DMS153 (cell line): Measurements from ENCODE around the gene SUSD1.
A peak's percentile ranks its signal among the peaks of the same experiment; 100 is the strongest.
"Not testable (repeated sequence)": the region's sequence is repeated elsewhere in the genome, so short reads cannot be mapped to it uniquely, and the experiment has no call there.

Source experiments
- DNase-seq: peaks from one replicate; lab custom pipeline; 2025; lab: John Stamatoyannopoulos, UW

SUSD1 gene

GRCh38 chr9:112094948-112095681, 80.0 kb downstream of the SUSD1 start:
- no peak for DNase-seq

DNA sequence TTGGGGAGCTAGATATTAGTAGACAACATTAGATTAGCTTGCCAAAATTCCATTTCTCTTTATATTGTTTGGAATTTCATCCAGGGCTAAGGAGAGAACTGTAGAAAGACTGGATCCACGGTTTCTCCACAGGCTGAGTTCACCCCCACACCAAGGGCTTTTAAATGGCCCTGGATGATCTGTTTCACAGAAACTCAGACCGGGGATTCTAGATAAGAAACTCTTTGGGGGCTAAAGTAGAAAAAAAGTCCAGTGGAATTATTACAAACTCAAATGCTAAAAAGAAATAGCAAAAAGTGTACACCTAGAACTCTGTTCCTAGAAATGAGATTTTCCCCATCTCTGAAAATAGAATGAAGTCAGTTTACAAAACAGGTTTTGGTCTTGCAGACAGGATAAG, 80.9 kb downstream of the SUSD1 start:
- no peak for DNase-seq

DNA sequence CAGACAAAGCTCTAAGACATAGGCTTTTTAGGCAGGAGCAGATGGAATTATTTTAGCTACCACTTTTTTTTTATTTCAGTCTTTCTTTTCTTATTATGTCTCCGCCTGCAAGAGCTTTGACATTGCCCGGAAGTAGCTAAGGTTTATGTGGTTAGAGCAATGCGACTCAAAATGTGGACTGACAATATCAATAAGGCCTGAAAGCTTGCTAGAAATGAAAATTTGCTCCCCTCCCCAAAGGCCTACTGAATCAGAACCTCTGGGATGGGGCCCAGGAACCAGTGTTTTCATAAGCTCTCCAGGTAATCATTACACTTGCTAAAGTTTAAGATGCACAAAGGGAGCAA, 81.3 kb downstream of the SUSD1 start:
- no peak for DNase-seq

DNA sequence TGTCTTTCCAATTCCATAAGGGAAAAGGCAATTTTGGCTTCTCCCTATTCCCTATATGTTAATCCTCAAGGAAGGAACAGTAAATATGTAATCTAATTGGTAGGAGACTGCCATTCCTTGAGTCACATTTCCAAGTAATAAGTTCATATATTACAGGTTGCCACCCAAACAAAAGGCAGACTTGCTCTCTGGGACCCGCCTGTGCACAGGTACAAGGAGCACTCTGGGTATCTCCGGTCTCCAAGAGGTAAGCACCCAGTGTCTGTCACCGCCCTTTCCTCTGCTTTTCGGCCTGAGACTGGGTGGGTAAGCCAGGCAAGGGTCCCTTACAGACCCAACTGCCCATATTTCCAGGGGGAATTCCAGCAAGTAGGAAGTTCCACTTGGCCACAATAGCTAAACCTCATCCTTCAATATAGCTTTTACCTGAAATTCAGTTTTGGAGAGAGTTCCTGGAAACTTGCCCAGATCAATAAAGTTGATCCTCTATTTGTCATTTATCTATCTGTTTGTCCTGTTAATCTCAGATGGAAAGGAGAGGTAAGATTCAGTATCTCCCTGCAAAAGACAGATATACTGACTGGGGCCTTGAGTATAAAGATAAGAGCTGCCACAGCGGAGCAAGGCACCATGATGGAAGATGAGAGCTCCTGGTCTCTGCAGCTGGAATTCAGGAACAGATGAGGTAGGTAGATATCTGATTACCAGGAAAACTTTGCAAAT, 81.8 kb downstream of the SUSD1 start:
- no peak for DNase-seq

- DNase-seq, result peak; percentile 39
Measured at GRCh38 chr9:112091810-112092209, 83.3 kb downstream of the SUSD1 start.

GRCh38 chr9:112087506-112087905, 87.6 kb downstream of the SUSD1 start:
- DNase-seq, result no peak

DNA sequence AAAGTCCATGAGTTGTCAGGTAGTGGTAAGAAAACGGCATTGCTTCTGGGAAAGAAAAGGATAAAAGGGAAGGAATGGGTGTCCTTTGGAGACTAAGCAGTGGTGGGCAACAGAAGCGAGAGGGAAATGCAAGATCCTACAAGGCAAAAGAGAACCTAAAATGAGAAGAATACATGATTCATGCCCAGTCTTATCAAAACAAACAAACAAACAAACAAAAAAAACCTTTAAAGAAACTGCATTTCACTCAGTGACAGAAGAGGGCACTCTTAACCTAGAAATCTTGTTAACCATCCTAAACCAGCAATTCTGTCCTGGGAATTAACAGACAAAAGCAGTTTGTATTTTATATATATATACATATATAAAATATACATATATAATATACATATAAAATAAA, 88.5 kb downstream of the SUSD1 start:
- no peak for DNase-seq

- DNase-seq, result no peak
Measured at GRCh38 chr9:112084907-112085306, 90.2 kb downstream of the SUSD1 start.

GRCh38 chr9:112084334-112084733, 90.8 kb downstream of the SUSD1 start:
- DNase-seq, result no peak

DNA sequence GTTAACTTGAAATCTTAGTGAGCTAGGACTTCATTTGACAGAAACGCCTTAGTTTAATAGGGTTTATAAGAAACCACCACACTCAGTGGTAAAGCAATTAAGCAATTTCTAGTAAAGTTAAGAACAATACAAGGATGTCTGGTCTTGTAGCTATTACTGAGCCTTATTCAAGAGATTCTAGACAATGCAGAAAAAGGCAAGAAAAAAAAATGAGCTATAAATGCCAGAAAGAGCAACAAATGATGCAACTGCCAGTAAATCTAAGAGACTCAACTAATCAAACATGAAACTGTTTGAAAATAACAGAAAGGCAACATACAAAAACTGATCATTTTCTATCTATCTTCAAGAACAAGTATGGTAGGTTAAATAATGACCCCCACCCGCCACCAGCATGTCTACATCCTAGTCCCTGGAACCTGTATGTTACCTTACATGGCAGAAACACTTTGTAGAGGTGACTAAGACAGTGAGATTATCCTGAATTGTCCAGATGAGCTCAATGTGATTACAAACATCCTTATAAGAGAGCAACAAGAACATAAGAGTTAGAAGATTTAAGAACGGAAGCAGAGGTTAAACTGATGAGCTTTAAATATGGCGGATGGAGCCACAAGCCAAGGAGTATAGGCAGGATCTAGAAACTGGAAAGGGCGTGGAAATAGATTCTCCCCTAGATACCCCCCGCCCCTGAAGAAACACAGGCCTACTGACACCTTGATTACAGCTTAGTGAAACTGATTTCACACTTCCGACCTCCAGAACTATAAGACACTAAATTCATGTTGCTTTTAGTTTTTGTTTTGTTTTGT, 93.0 kb downstream of the SUSD1 start:
- DNase-seq, result no peak

DNA sequence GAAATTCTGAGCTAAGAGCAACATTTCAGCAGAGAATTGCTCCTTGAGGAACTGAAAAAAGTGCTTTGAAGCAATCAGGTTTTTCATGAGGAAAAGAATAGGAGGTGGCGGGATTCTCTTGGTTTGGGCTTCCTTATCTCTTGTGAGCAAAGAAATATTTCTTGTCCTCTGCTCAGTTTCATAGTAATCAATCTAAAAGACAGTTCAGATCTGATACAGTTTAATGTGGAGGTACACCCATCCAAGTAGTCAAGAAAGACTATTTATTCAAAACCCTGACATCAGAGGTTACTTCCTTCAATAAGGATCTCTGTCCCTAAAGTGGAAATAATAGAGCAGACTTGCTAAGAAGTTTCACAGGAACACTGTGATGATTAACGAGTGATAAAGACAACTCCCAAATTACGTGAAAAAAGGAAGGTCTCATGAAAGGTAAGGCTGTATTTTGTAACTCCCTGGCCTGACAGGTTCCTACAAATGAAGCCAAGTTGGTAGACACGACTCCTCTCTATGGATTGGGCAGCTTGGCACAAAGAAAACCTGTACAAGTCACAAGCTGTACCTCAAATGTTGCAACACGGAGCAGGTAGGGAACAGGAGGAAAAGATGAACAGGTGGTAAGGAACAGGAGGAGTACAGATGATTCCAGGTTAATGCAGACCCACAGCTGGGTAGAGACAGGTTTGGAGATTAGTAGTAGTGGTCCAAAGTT, 94.1 kb downstream of the SUSD1 start:
- DNase-seq, result no peak

DNA sequence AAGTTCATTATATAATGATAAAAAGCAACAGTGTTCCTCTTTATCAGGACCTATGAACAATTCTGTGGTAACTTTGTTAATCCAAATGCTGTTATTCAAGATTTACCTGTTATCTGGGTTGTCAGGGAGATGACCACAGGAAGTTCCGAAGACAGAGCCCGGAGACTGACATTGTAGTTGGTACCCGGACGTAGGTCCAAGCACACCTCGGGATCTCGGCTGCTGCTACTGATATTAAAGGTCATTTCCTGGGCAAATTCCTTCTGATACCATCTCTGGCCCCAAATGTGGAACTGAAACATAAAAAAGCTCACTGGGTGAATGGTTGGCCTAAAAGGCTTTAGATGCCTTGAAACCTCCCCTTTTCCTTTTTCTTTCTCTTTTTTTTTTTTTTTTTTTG, 96.7 kb downstream of the SUSD1 start:
- DNase-seq, result no peak

- DNase-seq, result no peak
Measured at GRCh38 chr9:112076814-112077213, 98.3 kb downstream of the SUSD1 start.

DNA sequence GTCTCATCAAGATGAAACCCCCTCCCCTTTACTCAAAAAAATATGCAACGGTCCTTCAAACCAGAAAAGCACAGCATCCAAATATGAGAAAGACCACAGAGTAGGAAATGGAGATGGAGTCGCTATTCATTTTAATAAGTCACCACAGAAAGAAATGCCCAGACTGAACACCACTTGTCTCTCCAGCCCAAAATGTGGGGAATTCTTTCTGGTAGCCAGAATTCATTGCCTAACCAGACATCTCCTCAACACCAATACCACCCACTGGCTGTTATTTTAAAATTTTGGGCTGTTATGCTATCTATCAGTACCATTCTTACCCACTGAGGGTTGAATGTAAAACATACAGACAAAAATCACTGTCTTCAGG, 100.1 kb downstream of the SUSD1 start:
- no peak for DNase-seq

- peak; percentile 30 for DNase-seq
Measured at GRCh38 chr9:112074250-112075008, 100.7 kb downstream of the SUSD1 start.

DNA sequence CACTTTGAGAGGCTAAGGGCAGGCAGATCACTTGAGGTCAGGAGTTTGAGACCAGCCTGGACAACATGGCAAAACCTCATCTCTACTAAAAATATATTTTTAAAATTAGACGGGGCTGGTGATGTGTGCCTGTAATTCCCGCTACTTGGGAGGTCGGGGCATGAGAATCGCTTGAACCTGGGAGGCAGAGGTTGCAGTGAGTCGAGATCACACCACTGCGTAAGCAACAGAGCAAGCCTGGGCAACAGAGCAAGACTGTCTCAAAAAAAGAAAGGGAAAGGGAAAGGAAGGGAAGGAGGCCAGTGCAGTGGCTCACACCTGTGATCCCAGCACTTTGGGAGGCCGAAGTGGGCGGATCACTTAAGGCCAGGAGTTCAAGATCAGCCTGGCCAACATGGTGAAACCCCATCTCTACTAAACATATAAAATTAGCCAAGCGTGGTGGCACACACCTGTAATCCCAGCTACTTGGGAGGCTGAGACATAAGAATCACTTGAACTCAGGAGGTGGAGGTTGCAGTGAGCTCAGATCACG, 101.4 kb downstream of the SUSD1 start:
- DNase-seq, result not testable (repeated sequence)

DNA sequence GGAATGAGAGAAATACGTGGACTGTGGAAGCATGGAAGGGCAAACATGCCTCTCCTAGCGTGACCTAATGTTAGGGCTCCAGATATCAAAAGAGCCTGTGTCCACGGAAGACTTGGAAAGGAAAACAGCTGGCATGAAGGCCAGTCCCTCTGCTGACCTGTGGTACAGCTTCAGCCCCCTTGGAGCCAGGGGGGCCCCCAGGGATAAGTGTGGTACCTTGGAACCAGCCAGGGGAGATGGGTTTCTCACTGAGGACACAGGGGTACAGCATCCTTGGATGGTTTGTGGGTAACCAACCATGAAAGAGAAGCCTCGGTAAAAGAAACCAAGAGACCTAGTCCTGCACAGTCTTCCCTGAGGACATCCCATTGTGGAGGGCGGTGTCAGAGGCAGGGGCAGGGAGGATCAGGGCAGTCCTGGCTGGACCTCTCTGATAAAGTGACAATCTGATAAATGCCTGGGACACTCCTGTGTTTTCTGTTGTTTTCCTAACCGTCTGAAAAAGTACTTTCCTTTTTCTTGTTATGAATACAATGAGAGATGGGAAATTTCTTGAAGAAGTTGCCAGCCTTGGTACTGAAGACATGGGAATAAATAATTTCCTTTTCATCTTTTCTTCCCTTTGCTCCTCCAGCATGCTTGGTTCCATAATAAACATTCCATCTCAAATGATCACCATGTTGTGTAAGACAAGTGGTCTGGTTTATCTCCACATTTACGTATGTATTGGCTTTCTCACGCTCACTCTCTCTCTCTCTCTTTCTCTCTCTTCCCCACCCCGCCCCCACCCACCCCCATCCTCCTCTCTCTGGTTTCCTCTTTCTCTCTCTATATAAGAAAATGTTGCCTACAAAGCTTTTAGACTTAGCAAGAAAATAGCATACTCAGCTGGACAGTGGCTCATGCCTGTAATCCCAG, 102.1 kb downstream of the SUSD1 start:
- DNase-seq, result no peak

- DNase-seq, result no peak
Measured at GRCh38 chr9:112069318-112070169, 105.6 kb downstream of the SUSD1 start.
